Stimulated activated CD4-positive, alpha-beta T cell treated with anti-CD3 and anti-CD28 coated beads, TNF-alpha, amount 100 ng/mL, for 48 hours (primary cell): ENCODE data around the gene RNF144B.

Source experiments
- DNase-seq, 3 donors: peaks; one replicate each; pipeline ENCODE4 v3.0.0-alpha.2; 2020; ENCODE audit warnings: low read depth in 3 of 3

The RNF144B gene

GRCh38 chr6:18485660-18486435 is 98.7 kb downstream of the RNF144B start:
- DNase-seq: no peak

GRCh38 chr6:18488004-18488403 is 100.9 kb downstream of the RNF144B start:
- no peak for DNase-seq

- DNase-seq: no peak
Observed at GRCh38 chr6:18488526-18489270, 101.5 kb downstream of the RNF144B start.

GRCh38 chr6:18489335-18489734 is 102.2 kb downstream of the RNF144B start:
- DNase-seq: no peak

- DNase-seq: no peak
Observed at GRCh38 chr6:18491308-18492045, 104.3 kb downstream of the RNF144B start.

- DNase-seq: no peak
Observed at GRCh38 chr6:18492972-18493371, 105.8 kb downstream of the RNF144B start.

GRCh38 chr6:18493382-18493891 is 106.3 kb downstream of the RNF144B start:
- no peak for DNase-seq

- DNase-seq: no peak
Observed at GRCh38 chr6:18493925-18494324, 106.8 kb downstream of the RNF144B start.

- DNase-seq: no peak
Observed at GRCh38 chr6:18495236-18495635, 108.1 kb downstream of the RNF144B start.

GRCh38 chr6:18496462-18496861 is 109.3 kb downstream of the RNF144B start:
- DNase-seq: no peak

- DNase-seq: no peak
Observed at GRCh38 chr6:18497006-18497405, 109.9 kb downstream of the RNF144B start.

GRCh38 chr6:18498408-18498807 is 111.3 kb downstream of the RNF144B start:
- DNase-seq: no peak

- DNase-seq: no peak
Observed at GRCh38 chr6:18500921-18501662, 113.9 kb downstream of the RNF144B start.

- DNase-seq: no peak
Observed at GRCh38 chr6:18501663-18502013, 114.5 kb downstream of the RNF144B start.

GRCh38 chr6:18503206-18503592 is 116.0 kb downstream of the RNF144B start:
- DNase-seq: no peak

- peak in 1 of 3 donors; percentile 10 for DNase-seq
Observed at GRCh38 chr6:18503593-18504231, 116.6 kb downstream of the RNF144B start.

- no peak for DNase-seq
Observed at GRCh38 chr6:18504232-18504596, 117.1 kb downstream of the RNF144B start.

GRCh38 chr6:18506382-18507017 is 119.3 kb downstream of the RNF144B start:
- no peak for DNase-seq

- no peak for DNase-seq
Observed at GRCh38 chr6:18507018-18507415, 119.9 kb downstream of the RNF144B start.

- no peak for DNase-seq
Observed at GRCh38 chr6:18507561-18507960, 120.4 kb downstream of the RNF144B start.
